Measurements from ENCODE around the gene SAMM50. TPM values are rescaled to one million over a fixed set of nuclear protein-coding genes. Genes with fewer than 3 reads are reported as not detected.

Gene SAMM50
- total RNA-seq, 3 donors from 2014 or later: 37.7 to 52.0 (median 48.0) TPM

DNA sequence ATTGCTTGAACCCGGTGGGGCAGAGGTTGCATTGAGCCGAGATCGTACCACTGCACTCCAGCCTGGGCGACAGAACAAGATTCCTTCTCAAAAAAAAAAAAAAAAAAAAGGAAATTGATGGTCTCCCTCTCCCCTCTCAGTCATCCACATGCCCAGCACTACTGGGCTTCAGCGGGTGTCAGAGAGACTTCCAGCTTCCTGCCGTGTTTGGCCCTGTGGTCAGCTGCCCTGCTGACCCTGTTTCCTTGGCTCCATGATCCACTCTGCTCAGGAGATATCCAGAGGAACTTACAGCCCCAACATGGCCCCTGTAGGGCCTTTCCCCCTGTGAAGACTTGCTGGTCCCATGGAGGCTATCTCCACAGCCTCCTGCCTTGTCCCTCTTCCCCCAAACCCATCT lies 37.7 kb upstream of the SAMM50 start:
- Histone ChIP-seq H3K36me3 (ENCODE audit: low read depth) (no peaks in the 10 kb centered on the region), H3K4me3 (no peak overlapping the region), H3K9me3 (no peaks in the 10 kb centered on the region), H3K4me1 (ENCODE audit: low read depth) (no peaks in the 10 kb centered on the region)
- ATAC-seq: no peak
- intact Hi-C loops (cut with DNase I, micrococcal nuclease): no loop called here
- peak in 1 of 3 donors; percentile 16 for DNase-seq
- TF ChIP-seq CTCF (IDR thresholded peaks at IDR 0.05): no peak

- intact Hi-C loops (cut with DNase I, micrococcal nuclease): no loop called here
- Histone ChIP-seq H3K36me3 (ENCODE audit: low read depth) (no peaks in the 10 kb centered on the region), H3K4me3 (no peak overlapping the region), H3K4me1 (ENCODE audit: low read depth) (peaks cover 4% of the 10 kb centered on the region), H3K9me3 (no peaks in the 10 kb centered on the region)
- DNase-seq: no peak
- no peak for ATAC-seq
- no peak for TF ChIP-seq CTCF (IDR thresholded peaks at IDR 0.05)
Observed at GRCh38 chr22:43919106-43919973, 35.9 kb upstream of the SAMM50 start.

GRCh38 chr22:43921370-43921769 lies 33.9 kb upstream of the SAMM50 start:
- TF ChIP-seq CTCF (IDR thresholded peaks at IDR 0.05): no peak
- DNase-seq (no peak), ATAC-seq (no peak)
- H3K9me3 ChIP-seq: no peaks in the 10 kb centered on the region
- no peaks in the 10 kb centered on the region for H3K36me3 ChIP-seq (ENCODE audit: low read depth)
- peaks cover 4% of the 10 kb centered on the region for H3K4me1 ChIP-seq (ENCODE audit: low read depth)
- no peak overlapping the region for H3K4me3 ChIP-seq
- intact Hi-C loops (cut with DNase I, micrococcal nuclease): no loop called here

DNA sequence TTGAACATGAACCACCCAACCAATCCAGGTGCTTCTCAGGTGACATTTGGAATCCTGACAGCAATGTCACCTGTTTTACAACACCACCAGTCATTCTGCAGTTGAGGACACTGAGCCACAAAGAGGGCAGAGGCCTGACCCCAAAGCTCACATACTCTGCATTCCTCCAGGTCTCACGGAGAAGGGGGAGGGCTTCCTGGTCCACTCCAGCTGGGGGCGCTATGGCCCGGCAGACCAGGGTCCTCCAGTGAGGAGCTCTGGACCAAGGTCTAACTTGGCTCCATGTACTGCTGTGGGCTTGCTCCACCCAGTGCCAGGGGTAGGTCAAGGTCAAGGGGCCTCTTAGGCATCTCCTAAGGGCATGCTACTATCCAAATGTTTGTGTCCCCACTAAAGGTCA lies 33.1 kb upstream of the SAMM50 start:
- no peak overlapping the region for H3K4me3 ChIP-seq
- no peaks in the 10 kb centered on the region for H3K9me3 ChIP-seq
- peaks cover 4% of the 10 kb centered on the region for H3K4me1 ChIP-seq (ENCODE audit: low read depth)
- DNase-seq (no peak), ATAC-seq (no peak)
- intact Hi-C loops (cut with DNase I, micrococcal nuclease): no loop called here
- no peak for TF ChIP-seq CTCF (IDR thresholded peaks at IDR 0.05)
- H3K36me3 ChIP-seq (ENCODE audit: low read depth): no peaks in the 10 kb centered on the region

DNA sequence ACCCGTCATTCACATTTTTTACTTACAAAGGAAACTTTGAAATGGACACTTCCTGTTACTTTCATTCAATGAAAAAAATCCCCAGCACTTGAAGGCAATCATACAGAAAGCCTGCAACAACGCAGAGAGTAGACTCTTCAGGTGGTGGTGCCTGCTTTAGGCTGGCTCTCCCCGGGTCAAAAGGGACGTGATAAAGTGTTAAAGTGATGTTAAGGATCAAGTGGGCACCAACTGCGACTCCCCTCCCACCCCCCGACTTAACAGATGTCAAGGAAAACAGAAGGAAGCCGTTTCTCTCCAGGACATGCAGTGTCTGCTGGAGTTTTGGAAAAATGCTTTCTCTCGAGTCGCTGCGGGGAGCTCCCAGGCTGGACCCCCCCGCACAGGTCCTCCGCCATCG lies 32.1 kb upstream of the SAMM50 start:
- Histone ChIP-seq H3K9me3 (no peaks in the 10 kb centered on the region), H3K4me1 (ENCODE audit: low read depth) (peaks cover 4% of the 10 kb centered on the region), H3K4me3 (no peak overlapping the region), H3K36me3 (ENCODE audit: low read depth) (no peaks in the 10 kb centered on the region)
- intact Hi-C loops (cut with DNase I, micrococcal nuclease): no loop called here
- no peak for TF ChIP-seq CTCF (IDR thresholded peaks at IDR 0.05)
- DNase-seq (no peak), ATAC-seq (no peak)

All from mucosa of descending colon (tissue), 3 donors.